Tibial nerve (tissue), 4 donors: Measurements from ENCODE around the gene CDC20. TPM values are rescaled to one million over a fixed set of nuclear protein-coding genes. Genes with fewer than 3 reads are reported as not detected.
A peak's percentile ranks its signal among the peaks of the same experiment; 100 is the strongest.

Experiments
- DNase-seq, 2 donors: peaks; one replicate each; pipeline ENCODE4 v3.0.0-alpha.2; 2019; ENCODE audit warnings: low spot score in 2 of 2
- H3K27ac ChIP-seq, 4 donors: fragments of 200-600 bp; sonication (generic) in 3 of 4; one replicate each; pipeline ENCODE4 v1.5.1; 2017 to 2019; ENCODE audit warnings: mild to moderate bottlenecking in 1 of 4
- H3K27me3 ChIP-seq, 2 donors: fragments of 200-600 bp; sonication (generic) in 1 of 2; one replicate each; pipeline versions ENCODE4 v1.5.1 to v1.6.0; 2017 to 2019
- H3K36me3 ChIP-seq, 3 donors: fragments of 200-600 bp; sonication (generic); one replicate each; pipeline ENCODE4 v1.5.1; 2018 to 2019
- H3K4me1 ChIP-seq, 4 donors: fragments of 200-600 bp; sonication (generic) in 3 of 4; one replicate each; pipeline ENCODE4 v1.5.1; 2017 to 2019
- H3K4me3 ChIP-seq, 4 donors: fragments of 200-600 bp; sonication (generic) in 3 of 4; one replicate each; pipeline ENCODE4 v1.5.1; 2017 to 2019; ENCODE audit warnings: mild to moderate bottlenecking in 1 of 4, moderate library complexity in 1 of 4
- H3K9me3 ChIP-seq, 4 donors: fragments of 200-600 bp; sonication (generic) in 3 of 4; one replicate each; pipeline ENCODE4 v1.5.1; 2017 to 2019
- EP300 ChIP-seq, 2 donors: sonication (generic); formaldehyde crosslinking; IDR thresholded peaks; one replicate each; pipeline ENCODE4 v1.6.1; 2017; ENCODE audit warnings: antibody characterized with exemption in 2 of 2, mild to moderate bottlenecking in 1 of 2
- POLR2A ChIP-seq, 2 donors: fragments of 450-650 bp; IDR thresholded peaks; one replicate each; pipeline ENCODE4 v1.6.1; 2017; ENCODE audit warnings: antibody characterized with exemption in 2 of 2, mild to moderate bottlenecking in 2 of 2, moderate library complexity in 2 of 2
- WGBS, 2 donors: methylation state at CpG; one replicate each; pipeline ENCODE4 v1.1.5; 2018; 5-methylcytosine and 5-hydroxymethylcytosine counted together
- total RNA-seq, 4 donors: library from RNA; depleted of rRNA; stranded (reverse); fragments of >200 nt; gene quantifications; one replicate each; pipeline ENCODE4 v1.1.0, GENCODE V29; 2016
- TF ChIP-seq, protein P1 (sequence below), 5 experiments: fragments of 200-600 bp in 3 of 5; fragments of 450-650 bp in 2 of 5; sonication (generic) in 3 of 5; IDR thresholded peaks; one replicate each; pipeline ENCODE4 v1.5.1; 2016 to 2019; ENCODE audit warnings: antibody characterized with exemption in 5 of 5, mild to moderate bottlenecking in 3 of 5, moderate library complexity in 2 of 5

The CDC20 gene
- total RNA-seq, 4 donors from 2014 or later, result 0.42 to 3.5 (median 1.5) TPM

- Histone ChIP-seq H3K4me3 (no peak overlapping the region), H3K4me1 (peaks cover 0 to 27% (median 2%) of the 10 kb centered on the region in 4 donors), H3K27me3 (no peaks in the 10 kb centered on the region), H3K36me3 (peaks cover 0 to 10% (median 0%) of the 10 kb centered on the region in 3 donors), H3K27ac (no peak overlapping the region), H3K9me3 (no peaks in the 10 kb centered on the region)
- 87 to 89% methylated on average over 18 to 24 of the region's 24 CpGs for WGBS, 2 donors
- no peak for DNase-seq
- TF ChIP-seq POLR2A (IDR thresholded peaks at IDR 0.05) (no peak), EP300 (IDR thresholded peaks at IDR 0.05) (no peak)
- TF ChIP-seq, protein P1, sequence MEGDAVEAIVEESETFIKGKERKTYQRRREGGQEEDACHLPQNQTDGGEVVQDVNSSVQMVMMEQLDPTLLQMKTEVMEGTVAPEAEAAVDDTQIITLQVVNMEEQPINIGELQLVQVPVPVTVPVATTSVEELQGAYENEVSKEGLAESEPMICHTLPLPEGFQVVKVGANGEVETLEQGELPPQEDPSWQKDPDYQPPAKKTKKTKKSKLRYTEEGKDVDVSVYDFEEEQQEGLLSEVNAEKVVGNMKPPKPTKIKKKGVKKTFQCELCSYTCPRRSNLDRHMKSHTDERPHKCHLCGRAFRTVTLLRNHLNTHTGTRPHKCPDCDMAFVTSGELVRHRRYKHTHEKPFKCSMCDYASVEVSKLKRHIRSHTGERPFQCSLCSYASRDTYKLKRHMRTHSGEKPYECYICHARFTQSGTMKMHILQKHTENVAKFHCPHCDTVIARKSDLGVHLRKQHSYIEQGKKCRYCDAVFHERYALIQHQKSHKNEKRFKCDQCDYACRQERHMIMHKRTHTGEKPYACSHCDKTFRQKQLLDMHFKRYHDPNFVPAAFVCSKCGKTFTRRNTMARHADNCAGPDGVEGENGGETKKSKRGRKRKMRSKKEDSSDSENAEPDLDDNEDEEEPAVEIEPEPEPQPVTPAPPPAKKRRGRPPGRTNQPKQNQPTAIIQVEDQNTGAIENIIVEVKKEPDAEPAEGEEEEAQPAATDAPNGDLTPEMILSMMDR (IDR thresholded peaks at IDR 0.05), result no peak
These were observed 45.9 kb upstream of the CDC20 start for GRCh38 chr1:43312663-43313515.

DNA sequence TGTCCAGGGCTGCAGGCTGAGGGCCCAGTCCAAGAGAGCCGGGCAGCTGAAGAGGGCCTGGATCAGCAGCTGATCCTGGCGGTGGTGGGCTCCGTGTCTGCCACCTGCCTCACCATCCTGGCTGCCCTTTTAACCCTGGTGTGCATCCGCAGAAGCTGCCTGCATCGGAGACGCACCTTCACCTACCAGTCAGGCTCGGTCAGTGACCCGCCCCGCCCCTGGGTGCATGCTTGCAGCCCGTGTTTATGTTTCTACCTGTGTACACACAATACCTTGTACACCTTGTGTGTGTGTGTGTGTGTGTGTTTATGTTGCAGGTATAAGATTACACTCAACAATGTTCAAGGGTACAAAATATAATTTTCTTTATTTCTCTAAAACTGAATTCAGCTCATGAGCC, 45.0 kb upstream of the CDC20 start:
- H3K4me1 ChIP-seq, result peaks cover 0 to 30% (median 2%) of the 10 kb centered on the region in 4 donors
- no peaks in the 10 kb centered on the region for H3K27me3 ChIP-seq
- peaks cover 0 to 10% (median 0%) of the 10 kb centered on the region in 3 donors for H3K36me3 ChIP-seq
- 93 to 98% methylated on average over 10 of the region's 10 CpGs for WGBS, 2 donors
- no peak overlapping the region for H3K4me3 ChIP-seq
- no peak for DNase-seq
- H3K9me3 ChIP-seq, result no peaks in the 10 kb centered on the region
- no peak overlapping the region for H3K27ac ChIP-seq
- no peak for TF ChIP-seq EP300 (IDR thresholded peaks at IDR 0.05)
- TF ChIP-seq, protein P1 (IDR thresholded peaks at IDR 0.05), result no peak
- TF ChIP-seq POLR2A (IDR thresholded peaks at IDR 0.05), result no peak

DNA sequence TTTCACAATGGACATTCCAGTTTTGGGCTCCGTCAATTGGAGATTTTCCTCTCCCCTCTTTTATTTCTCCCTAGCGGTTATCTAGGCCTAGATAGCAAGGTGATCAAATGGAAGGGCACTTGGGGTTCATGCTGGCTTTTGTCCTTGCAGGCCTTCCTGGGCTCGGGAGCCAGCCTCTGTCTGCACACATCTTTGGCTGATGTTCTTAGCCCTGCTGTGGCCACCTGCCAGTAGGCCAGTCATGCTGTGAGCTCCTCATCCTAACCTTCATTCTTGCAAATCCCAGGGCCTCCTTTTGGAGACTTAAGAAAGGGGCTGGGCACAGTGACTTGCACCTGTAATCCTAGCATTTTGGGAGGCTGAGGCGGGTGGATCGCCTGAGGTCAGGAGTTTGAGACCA, 44.5 kb upstream of the CDC20 start:
- Histone ChIP-seq H3K27me3 (no peaks in the 10 kb centered on the region), H3K4me1 (peaks cover 0 to 30% (median 2%) of the 10 kb centered on the region in 4 donors), H3K4me3 (no peak overlapping the region), H3K9me3 (no peaks in the 10 kb centered on the region), H3K27ac (no peak overlapping the region), H3K36me3 (peaks cover 0 to 10% (median 0%) of the 10 kb centered on the region in 3 donors)
- no peak for DNase-seq
- TF ChIP-seq, protein P1 (IDR thresholded peaks at IDR 0.05), result no peak
- no peak for TF ChIP-seq EP300 (IDR thresholded peaks at IDR 0.05)
- TF ChIP-seq POLR2A (IDR thresholded peaks at IDR 0.05), result no peak
- WGBS, 2 donors, result 93 to 94% methylated on average over 5 of the region's 5 CpGs

DNA sequence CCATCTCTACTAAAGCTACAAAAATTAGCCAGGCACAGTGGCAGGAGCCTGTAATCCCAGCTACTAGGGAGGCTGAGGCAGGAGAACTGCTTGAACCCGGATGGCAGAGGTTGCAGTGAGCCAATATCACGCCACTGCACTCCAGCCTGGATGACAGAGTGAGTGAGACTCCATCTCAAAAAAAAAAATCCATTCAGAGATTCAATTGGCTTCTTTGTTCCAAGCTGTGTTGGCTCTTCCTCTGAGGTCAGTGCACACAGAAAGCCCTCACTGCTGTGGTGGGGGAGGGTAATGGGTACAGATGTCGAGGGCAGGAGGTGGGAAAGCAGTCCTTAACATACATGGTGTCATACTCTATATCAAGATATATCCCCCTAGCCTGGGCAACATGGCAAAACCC, 43.3 kb upstream of the CDC20 start:
- no peaks in the 10 kb centered on the region for H3K9me3 ChIP-seq
- DNase-seq, result no peak
- H3K27ac ChIP-seq, result peak overlapping the region in 2 of 4 donors; percentile 46 to 55
- H3K4me1 ChIP-seq, result peaks cover 0 to 30% (median 2%) of the 10 kb centered on the region in 4 donors
- H3K4me3 ChIP-seq, result no peak overlapping the region
- TF ChIP-seq POLR2A (IDR thresholded peaks at IDR 0.05), result no peak
- TF ChIP-seq EP300 (IDR thresholded peaks at IDR 0.05), result no peak
- TF ChIP-seq, protein P1 (IDR thresholded peaks at IDR 0.05), result no peak
- WGBS, 2 donors, result 45 to 73% methylated on average over 3 of the region's 3 CpGs
- H3K27me3 ChIP-seq, result no peaks in the 10 kb centered on the region
- H3K36me3 ChIP-seq, result peaks cover 0 to 10% (median 0%) of the 10 kb centered on the region in 3 donors
